Ascending aorta (tissue), 2 donors: ENCODE data around the gene MED4. TPM values are rescaled to one million over a fixed set of nuclear protein-coding genes. Genes with fewer than 3 reads are reported as not detected.
A peak's percentile ranks its signal among the peaks of the same experiment; 100 is the strongest.

Experiments used
- DNase-seq, 2 donors: peaks; one replicate each; pipeline ENCODE4 v3.0.0-alpha.2; 2019; ENCODE audit warnings: low spot score in 2 of 2
- H3K27ac ChIP-seq, 2 donors: fragments of 200-600 bp; sonication (generic); one replicate each; pipeline ENCODE4 v1.5.1; 2016 to 2017; ENCODE audit warnings: mild to moderate bottlenecking in 1 of 2
- H3K27me3 ChIP-seq: fragments of 200-600 bp; sonication (generic); one replicate; pipeline ENCODE4 v1.5.1; 2017
- H3K36me3 ChIP-seq, 2 donors: fragments of 200-600 bp; sonication (generic); one replicate each; pipeline ENCODE4 v1.5.1; 2016
- H3K4me1 ChIP-seq, 2 donors: fragments of 200-600 bp; sonication (generic); one replicate each; pipeline ENCODE4 v1.5.1; 2016 to 2017; ENCODE audit warnings: mild to moderate bottlenecking in 1 of 2
- H3K4me3 ChIP-seq, 2 donors: fragments of 200-600 bp; sonication (generic); one replicate each; pipeline ENCODE4 v1.5.1; 2016 to 2017; ENCODE audit warnings: mild to moderate bottlenecking in 1 of 2
- H3K9me3 ChIP-seq, 2 donors: fragments of 200-600 bp; sonication (generic); one replicate each; pipeline ENCODE4 v1.5.1; 2016
- intact Hi-C: fragments of 100-400 bp; cut with DNase I; formaldehyde crosslinking; loops from one replicate; pipeline ENCODE4 v1.15.1; 2023
- total RNA-seq: library from RNA; depleted of rRNA; stranded (reverse); fragments of >200 nt; gene quantifications from one replicate; pipeline ENCODE4 v1.1.0, GENCODE V29; 2016
- TF ChIP-seq, protein P1 (sequence below), 3 experiments: fragments of 200-600 bp in 2 of 3; fragments of 450-650 bp in 1 of 3; sonication (generic) in 2 of 3; IDR thresholded peaks; one replicate each; pipeline ENCODE4 v1.5.1; 2016 to 2019; ENCODE audit warnings: antibody characterized with exemption in 3 of 3, mild to moderate bottlenecking in 1 of 3, moderate library complexity in 1 of 3

MED4 gene
- total RNA-seq, 1 donor from 2014 or later: 8.6 TPM

DNA sequence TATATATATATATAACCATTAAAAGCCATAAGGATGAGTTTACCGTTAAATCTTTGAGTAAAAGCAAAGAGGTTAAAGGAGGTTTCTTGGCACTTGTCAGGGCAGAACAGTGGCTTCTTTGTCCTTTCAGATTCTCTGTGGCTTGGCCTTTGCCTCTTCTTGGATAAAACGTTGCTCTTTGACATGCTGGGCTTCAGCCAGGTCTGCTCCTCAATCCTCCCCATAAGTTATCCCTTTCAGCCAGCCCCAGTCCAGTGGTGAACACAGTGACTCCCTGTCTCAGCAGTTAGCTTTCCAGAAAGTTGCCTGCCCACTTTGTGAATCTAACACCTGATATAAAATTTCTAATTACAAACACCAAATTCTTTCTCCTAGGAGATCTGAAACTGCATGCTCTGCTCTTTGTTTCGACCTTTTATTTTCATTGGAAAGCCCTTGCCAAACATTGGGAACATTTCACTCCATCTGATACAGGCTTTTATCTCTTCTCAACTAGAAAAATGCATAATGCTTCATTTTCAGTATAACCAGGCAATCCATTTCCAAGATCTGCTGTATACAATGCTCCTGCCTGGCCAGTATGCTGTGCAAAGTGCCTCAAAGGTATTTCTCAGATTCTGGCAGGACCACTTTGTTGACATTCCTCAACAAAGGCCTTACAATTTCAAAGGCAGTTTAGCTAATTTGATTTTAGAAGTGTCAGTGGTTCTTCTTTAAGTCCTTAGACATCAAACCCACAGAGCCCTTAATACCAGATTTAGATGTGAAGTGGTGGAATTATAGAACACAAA is 16.2 kb upstream of the MED4 start:
- no peaks in the 10 kb centered on the region for H3K27me3 ChIP-seq
- no peaks in the 10 kb centered on the region for H3K36me3 ChIP-seq
- H3K27ac ChIP-seq: peak overlapping the region; percentile 51 to 52
- H3K4me1 ChIP-seq: peaks cover 0 to 7% of the 10 kb centered on the region in 2 donors
- no peak overlapping the region for H3K4me3 ChIP-seq
- no peaks in the 10 kb centered on the region for H3K9me3 ChIP-seq
- DNase-seq: no peak
- TF ChIP-seq, protein P1, sequence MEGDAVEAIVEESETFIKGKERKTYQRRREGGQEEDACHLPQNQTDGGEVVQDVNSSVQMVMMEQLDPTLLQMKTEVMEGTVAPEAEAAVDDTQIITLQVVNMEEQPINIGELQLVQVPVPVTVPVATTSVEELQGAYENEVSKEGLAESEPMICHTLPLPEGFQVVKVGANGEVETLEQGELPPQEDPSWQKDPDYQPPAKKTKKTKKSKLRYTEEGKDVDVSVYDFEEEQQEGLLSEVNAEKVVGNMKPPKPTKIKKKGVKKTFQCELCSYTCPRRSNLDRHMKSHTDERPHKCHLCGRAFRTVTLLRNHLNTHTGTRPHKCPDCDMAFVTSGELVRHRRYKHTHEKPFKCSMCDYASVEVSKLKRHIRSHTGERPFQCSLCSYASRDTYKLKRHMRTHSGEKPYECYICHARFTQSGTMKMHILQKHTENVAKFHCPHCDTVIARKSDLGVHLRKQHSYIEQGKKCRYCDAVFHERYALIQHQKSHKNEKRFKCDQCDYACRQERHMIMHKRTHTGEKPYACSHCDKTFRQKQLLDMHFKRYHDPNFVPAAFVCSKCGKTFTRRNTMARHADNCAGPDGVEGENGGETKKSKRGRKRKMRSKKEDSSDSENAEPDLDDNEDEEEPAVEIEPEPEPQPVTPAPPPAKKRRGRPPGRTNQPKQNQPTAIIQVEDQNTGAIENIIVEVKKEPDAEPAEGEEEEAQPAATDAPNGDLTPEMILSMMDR (IDR thresholded peaks at IDR 0.05): no peak
- intact Hi-C loops: no loop called here

- Histone ChIP-seq H3K4me3 (peak overlapping the region in 1 of 2 donors; percentile 2), H3K27me3 (no peaks in the 10 kb centered on the region), H3K9me3 (no peaks in the 10 kb centered on the region), H3K4me1 (peaks cover 0 to 7% of the 10 kb centered on the region in 2 donors), H3K27ac (peak overlapping the region; percentile 51 to 52), H3K36me3 (no peaks in the 10 kb centered on the region)
- intact Hi-C loops: no loop called here
- TF ChIP-seq, protein P1 (IDR thresholded peaks at IDR 0.05): no peak
- DNase-seq: no peak
Observed at GRCh38 chr13:48110132-48110868, 15.4 kb upstream of the MED4 start.

GRCh38 chr13:48108106-48108505 is 13.2 kb upstream of the MED4 start:
- TF ChIP-seq, protein P1 (IDR thresholded peaks at IDR 0.05): no peak
- H3K27me3 ChIP-seq: no peaks in the 10 kb centered on the region
- no peak for DNase-seq
- H3K4me3 ChIP-seq: no peak overlapping the region
- H3K36me3 ChIP-seq: no peaks in the 10 kb centered on the region
- H3K9me3 ChIP-seq: no peaks in the 10 kb centered on the region
- peaks cover 0 to 7% of the 10 kb centered on the region in 2 donors for H3K4me1 ChIP-seq
- no peak overlapping the region for H3K27ac ChIP-seq
- intact Hi-C loops: no loop called here

DNA sequence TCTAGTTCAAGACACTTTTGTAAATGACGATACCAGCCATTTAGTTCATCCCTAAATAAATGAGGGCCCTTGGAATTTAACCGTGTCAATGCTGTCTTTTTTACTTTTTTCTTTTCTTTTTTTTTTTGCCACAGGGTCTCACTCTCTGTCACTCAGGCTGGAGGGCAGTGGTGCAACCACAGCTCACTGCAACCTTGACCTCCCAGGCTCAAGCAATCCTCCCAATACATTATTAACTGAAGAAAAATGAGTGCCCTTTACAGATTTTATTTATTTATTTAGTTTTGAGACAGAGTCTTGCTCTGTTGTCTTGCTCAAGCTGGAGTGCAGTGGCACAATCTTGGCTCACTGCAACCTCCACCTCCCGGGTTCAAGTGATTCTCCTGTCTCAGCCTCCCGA is 2.9 kb upstream of the MED4 start:
- TF ChIP-seq, protein P1 (IDR thresholded peaks at IDR 0.05): no peak
- H3K4me3 ChIP-seq: no peak overlapping the region
- no peaks in the 10 kb centered on the region for H3K27me3 ChIP-seq
- H3K36me3 ChIP-seq: no peaks in the 10 kb centered on the region
- no peaks in the 10 kb centered on the region for H3K9me3 ChIP-seq
- intact Hi-C loops: loop anchor here (5.0 kb wide), 1 partner anchor 135 kb away; the partner anchor contains the start of gene ITM2B
- no peak overlapping the region for H3K27ac ChIP-seq
- H3K4me1 ChIP-seq: peaks cover 8 to 9% of the 10 kb centered on the region in 2 donors
- DNase-seq: no peak

DNA sequence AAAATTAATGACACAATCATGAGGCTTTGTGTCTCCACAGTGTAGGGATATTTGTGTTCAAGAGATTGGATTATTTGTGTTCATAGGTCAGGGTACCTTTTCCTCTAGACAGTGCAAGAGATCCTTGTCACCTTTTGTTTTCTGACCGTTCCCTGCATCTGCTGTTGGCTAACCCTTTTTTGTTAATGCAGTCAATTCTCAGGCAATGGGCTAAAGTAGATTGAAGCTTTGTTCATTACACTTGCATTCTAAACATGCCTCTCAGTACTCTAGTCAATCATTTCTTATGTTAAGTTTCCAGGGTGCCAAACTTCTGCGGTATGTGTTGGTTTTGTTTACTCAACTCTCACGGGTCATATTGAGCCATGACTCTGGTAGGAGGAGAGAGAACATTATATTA is 1.8 kb upstream of the MED4 start:
- intact Hi-C loops: loop anchor here (5.0 kb wide), 1 partner anchor 136 kb away; the partner anchor contains the start of gene ITM2B
- no peak for DNase-seq
- Histone ChIP-seq H3K4me1 (peaks cover 8 to 11% of the 10 kb centered on the region in 2 donors), H3K27me3 (no peaks in the 10 kb centered on the region), H3K9me3 (no peaks in the 10 kb centered on the region), H3K4me3 (no peak overlapping the region), H3K36me3 (no peaks in the 10 kb centered on the region), H3K27ac (no peak overlapping the region)
- TF ChIP-seq, protein P1 (IDR thresholded peaks at IDR 0.05): no peak
